Breast epithelium (tissue), 3 donors: Measurements from ENCODE around the gene GPR161.

ENCODE experiments used
- POLR2A ChIP-seq: fragments of 450-650 bp; IDR thresholded peaks from one replicate; pipeline ENCODE4 v1.6.1; 2016; ENCODE audit warnings: antibody characterized with exemption, mild to moderate bottlenecking, moderate library complexity
- TF ChIP-seq, protein P1 (sequence below), 3 donors: fragments of 450-650 bp; IDR thresholded peaks; one replicate each; pipeline ENCODE4 v1.5.1; 2016 to 2017; ENCODE audit warnings: antibody characterized with exemption in 3 of 3, mild to moderate bottlenecking in 3 of 3, moderate library complexity in 3 of 3

DNA sequence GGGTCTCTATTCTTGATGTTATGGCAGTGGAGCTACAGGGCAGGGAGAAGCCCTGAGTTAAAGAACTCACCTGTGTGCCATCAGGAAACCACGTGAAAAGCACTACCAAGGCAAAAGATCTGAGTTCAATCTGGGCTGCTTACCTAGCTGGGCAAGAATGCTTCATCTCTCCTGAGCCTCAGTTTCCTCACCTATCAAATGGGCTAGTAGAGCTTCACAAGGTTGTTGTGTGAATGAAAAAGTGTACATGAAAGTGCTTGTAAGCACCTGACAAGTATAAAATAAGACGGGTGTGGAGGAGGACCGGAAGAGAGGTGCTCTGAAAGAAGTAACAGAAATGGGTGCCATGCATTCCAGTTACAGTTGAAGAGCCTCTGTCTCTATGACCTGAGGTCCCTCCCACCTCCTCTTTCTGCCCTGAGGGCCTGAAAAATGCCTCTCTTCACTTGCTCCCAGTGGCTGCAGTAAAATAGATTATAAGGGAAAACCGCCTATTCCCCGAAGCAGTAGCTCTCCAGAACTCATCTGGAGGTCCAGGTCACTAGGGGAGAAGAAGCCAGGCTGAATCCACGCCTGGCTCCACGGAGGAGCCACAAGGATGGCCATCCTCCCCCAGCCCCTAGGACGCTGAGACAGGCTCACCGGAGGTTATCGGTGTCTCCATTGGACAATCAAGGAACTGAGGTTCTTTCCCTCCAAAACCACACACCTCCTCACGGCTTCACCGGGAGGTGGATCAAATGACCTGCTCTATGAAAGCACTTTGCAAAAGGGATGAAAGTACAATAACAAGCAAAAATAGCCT lies 1.4 kb downstream of the GPR161 start:
- TF ChIP-seq, protein P1, sequence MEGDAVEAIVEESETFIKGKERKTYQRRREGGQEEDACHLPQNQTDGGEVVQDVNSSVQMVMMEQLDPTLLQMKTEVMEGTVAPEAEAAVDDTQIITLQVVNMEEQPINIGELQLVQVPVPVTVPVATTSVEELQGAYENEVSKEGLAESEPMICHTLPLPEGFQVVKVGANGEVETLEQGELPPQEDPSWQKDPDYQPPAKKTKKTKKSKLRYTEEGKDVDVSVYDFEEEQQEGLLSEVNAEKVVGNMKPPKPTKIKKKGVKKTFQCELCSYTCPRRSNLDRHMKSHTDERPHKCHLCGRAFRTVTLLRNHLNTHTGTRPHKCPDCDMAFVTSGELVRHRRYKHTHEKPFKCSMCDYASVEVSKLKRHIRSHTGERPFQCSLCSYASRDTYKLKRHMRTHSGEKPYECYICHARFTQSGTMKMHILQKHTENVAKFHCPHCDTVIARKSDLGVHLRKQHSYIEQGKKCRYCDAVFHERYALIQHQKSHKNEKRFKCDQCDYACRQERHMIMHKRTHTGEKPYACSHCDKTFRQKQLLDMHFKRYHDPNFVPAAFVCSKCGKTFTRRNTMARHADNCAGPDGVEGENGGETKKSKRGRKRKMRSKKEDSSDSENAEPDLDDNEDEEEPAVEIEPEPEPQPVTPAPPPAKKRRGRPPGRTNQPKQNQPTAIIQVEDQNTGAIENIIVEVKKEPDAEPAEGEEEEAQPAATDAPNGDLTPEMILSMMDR (IDR thresholded peaks at IDR 0.05), result no peak
- TF ChIP-seq POLR2A, result no peak
